ENCODE data around the gene CELSR1. TPM values are rescaled to one million over a fixed set of nuclear protein-coding genes. Genes with fewer than 3 reads are reported as not detected.

The CELSR1 gene
- total RNA-seq, 2 experiments from 2014 or later = 3.7 to 5.2 TPM

DNA sequence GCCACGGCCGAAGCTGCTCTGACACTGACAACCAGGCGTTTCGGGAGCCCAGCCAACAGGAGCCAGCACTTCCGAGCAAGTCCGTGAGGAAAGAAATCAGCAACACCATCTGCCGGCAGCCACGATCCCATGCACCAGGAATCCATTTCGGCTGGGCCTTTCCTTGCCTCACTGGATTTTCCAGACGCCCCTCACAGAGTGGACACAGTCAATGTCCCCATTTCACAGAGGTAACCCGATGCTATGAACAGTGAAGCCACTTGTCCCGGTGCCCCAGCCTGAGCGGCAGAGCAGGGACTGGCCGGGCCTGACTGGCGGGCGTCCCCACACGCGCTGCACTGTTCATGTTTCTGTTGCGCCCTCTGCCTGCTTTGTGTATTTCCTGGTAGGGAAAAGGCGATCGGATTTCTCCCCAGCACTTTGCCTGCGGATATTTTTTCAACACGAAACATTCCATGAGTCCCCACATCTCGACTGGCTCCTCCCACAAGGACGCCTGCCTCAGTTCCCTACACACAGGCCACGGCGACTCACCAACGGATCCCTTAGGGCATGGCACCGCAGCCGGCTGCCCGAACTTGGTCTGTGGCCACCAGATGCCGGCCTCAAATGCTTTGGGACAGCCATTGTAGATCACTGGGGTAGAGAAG, 146.6 kb downstream of the CELSR1 start:
- Histone ChIP-seq H3K36me3 (ENCODE audit: insufficient read depth, low read length) (no peaks in the 10 kb centered on the region), H3K27ac (ENCODE audit: low read depth, low read length, poor library complexity, severe bottlenecking) (no peak overlapping the region), H3K9me2 (ENCODE audit: insufficient read depth, low read length) (no peaks in the 10 kb centered on the region), H3K9me3 (ENCODE audit: low read length) (no peaks in the 10 kb centered on the region), H3K4me1 (ENCODE audit: insufficient read depth, low read length, poor library complexity, severe bottlenecking) (no peaks in the 10 kb centered on the region), H3K4me2 (ENCODE audit: low read length) (no peak overlapping the region), H4K20me1 (ENCODE audit: insufficient read depth, low read length) (no peaks in the 10 kb centered on the region), H2AFZ (ENCODE audit: low read length) (no peak overlapping the region), H3K79me2 (ENCODE audit: insufficient read depth, low read depth, low read length) (no peaks in the 10 kb centered on the region), H3K4me3 (ENCODE audit: low read depth, low read length, poor library complexity, severe bottlenecking) (no peak overlapping the region)
- ChIA-PET POLR2A (no interaction called here), CTCF (ENCODE audit: unreplicated experiment) (no interaction called here)
- TF ChIP-seq, protein P1, sequence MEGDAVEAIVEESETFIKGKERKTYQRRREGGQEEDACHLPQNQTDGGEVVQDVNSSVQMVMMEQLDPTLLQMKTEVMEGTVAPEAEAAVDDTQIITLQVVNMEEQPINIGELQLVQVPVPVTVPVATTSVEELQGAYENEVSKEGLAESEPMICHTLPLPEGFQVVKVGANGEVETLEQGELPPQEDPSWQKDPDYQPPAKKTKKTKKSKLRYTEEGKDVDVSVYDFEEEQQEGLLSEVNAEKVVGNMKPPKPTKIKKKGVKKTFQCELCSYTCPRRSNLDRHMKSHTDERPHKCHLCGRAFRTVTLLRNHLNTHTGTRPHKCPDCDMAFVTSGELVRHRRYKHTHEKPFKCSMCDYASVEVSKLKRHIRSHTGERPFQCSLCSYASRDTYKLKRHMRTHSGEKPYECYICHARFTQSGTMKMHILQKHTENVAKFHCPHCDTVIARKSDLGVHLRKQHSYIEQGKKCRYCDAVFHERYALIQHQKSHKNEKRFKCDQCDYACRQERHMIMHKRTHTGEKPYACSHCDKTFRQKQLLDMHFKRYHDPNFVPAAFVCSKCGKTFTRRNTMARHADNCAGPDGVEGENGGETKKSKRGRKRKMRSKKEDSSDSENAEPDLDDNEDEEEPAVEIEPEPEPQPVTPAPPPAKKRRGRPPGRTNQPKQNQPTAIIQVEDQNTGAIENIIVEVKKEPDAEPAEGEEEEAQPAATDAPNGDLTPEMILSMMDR (conservative IDR thresholded peaks at IDR 0.05; ENCODE audit: low read length) = no peak
- TF ChIP-seq EZH2phosphoT487 (IDR thresholded peaks at IDR 0.05; ENCODE audit: borderline replicate concordance, low read depth, low read length) = no peak
- no TSS peak for BruUV-seq (replicated peaks)
- intact Hi-C loops (cut with micrococcal nuclease; ENCODE audit: unreplicated experiment) = no loop called here
- DNase-seq (ENCODE audit: low spot score) = no peak

DNA sequence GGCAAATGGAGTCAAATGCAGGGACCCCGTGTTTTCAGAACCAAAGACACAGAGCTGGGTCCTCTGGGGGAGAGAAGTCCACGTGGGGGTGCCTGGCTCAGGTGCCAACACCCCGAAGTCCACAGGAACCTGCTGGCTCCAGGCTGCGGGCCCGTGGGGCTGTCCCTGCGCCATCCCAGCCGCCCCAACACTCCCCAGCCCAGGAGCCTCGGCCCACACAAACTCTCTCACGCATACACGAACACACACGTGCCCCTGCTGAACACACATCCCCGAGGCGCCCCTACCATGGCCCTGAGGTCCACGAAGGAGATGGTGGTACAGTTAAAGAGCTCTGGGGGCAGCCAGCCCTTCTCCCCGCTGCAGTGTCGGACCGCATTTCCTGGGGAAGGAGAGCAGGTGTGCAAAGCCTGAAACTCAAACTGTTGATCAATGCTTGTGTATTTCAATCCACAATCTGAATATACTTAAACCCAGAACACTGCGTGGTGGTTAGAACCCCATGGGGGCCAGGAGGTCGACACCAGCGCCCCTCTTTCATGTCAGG, 147.2 kb downstream of the CELSR1 start:
- Histone ChIP-seq H3K27ac (ENCODE audit: low read depth, low read length, poor library complexity, severe bottlenecking) (no peak overlapping the region), H3K9me3 (ENCODE audit: low read length) (no peaks in the 10 kb centered on the region), H3K36me3 (ENCODE audit: insufficient read depth, low read length) (no peaks in the 10 kb centered on the region), H2AFZ (ENCODE audit: low read length) (no peak overlapping the region), H4K20me1 (ENCODE audit: insufficient read depth, low read length) (no peaks in the 10 kb centered on the region), H3K4me1 (ENCODE audit: insufficient read depth, low read length, poor library complexity, severe bottlenecking) (no peaks in the 10 kb centered on the region), H3K4me2 (ENCODE audit: low read length) (no peak overlapping the region), H3K79me2 (ENCODE audit: insufficient read depth, low read depth, low read length) (no peaks in the 10 kb centered on the region), H3K9me2 (ENCODE audit: insufficient read depth, low read length) (no peaks in the 10 kb centered on the region), H3K4me3 (ENCODE audit: low read depth, low read length, poor library complexity, severe bottlenecking) (no peak overlapping the region)
- no peak for TF ChIP-seq EZH2phosphoT487 (IDR thresholded peaks at IDR 0.05; ENCODE audit: borderline replicate concordance, low read depth, low read length)
- TF ChIP-seq, protein P1 (conservative IDR thresholded peaks at IDR 0.05; ENCODE audit: low read length) = no peak
- intact Hi-C loops (cut with micrococcal nuclease; ENCODE audit: unreplicated experiment) = no loop called here
- no peak for DNase-seq (ENCODE audit: low spot score)
- ChIA-PET CTCF (ENCODE audit: unreplicated experiment) (no interaction called here), POLR2A (no interaction called here)
- no TSS peak for BruUV-seq (replicated peaks)

DNA sequence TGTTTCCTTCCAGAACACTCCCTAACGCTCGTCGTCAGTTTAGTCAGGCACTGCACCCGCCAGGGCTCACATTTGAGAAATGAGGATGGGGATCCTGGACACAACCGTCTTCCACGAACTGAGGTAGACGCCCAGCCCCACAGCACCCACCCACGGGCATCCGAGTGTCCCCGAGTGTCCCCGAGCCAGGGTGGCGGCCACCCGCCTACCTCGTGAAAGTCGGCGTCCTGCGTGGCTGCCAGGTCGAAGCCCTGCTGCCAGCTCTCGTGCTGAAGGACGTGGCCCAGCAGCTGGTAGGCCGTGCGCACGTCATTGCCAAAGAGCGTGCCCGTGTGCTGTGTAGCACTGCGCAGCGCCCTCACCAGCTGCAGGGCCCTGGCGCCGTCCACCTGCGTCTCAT, 148.3 kb downstream of the CELSR1 start:
- Histone ChIP-seq H3K36me3 (ENCODE audit: insufficient read depth, low read length) (no peaks in the 10 kb centered on the region), H3K4me3 (ENCODE audit: low read depth, low read length, poor library complexity, severe bottlenecking) (no peak overlapping the region), H3K27ac (ENCODE audit: low read depth, low read length, poor library complexity, severe bottlenecking) (no peak overlapping the region), H3K9me2 (ENCODE audit: insufficient read depth, low read length) (no peaks in the 10 kb centered on the region), H3K79me2 (ENCODE audit: insufficient read depth, low read depth, low read length) (no peaks in the 10 kb centered on the region), H3K9me3 (ENCODE audit: low read length) (no peaks in the 10 kb centered on the region), H3K4me1 (ENCODE audit: insufficient read depth, low read length, poor library complexity, severe bottlenecking) (no peaks in the 10 kb centered on the region), H3K4me2 (ENCODE audit: low read length) (no peak overlapping the region), H4K20me1 (ENCODE audit: insufficient read depth, low read length) (no peaks in the 10 kb centered on the region), H2AFZ (ENCODE audit: low read length) (no peak overlapping the region)
- intact Hi-C loops (cut with micrococcal nuclease; ENCODE audit: unreplicated experiment) = no loop called here
- no peak for TF ChIP-seq EZH2phosphoT487 (IDR thresholded peaks at IDR 0.05; ENCODE audit: borderline replicate concordance, low read depth, low read length)
- TF ChIP-seq, protein P1 (conservative IDR thresholded peaks at IDR 0.05; ENCODE audit: low read length) = no peak
- ChIA-PET CTCF (ENCODE audit: unreplicated experiment) (no interaction called here), POLR2A (no interaction called here)
- no TSS peak for BruUV-seq (replicated peaks)
- no peak for DNase-seq (ENCODE audit: low spot score)

All from OCI-LY7 (cell line).